CD4-positive, alpha-beta T cell treated with Interleukin-4 for 1 hour (primary cell): ENCODE measurements around the gene SCGB3A1.

Experiments used
- DNase-seq, 2 donors: peaks; one replicate each; pipeline ENCODE4 v3.0.0-alpha.2; 2020 to 2022

The SCGB3A1 gene

DNA sequence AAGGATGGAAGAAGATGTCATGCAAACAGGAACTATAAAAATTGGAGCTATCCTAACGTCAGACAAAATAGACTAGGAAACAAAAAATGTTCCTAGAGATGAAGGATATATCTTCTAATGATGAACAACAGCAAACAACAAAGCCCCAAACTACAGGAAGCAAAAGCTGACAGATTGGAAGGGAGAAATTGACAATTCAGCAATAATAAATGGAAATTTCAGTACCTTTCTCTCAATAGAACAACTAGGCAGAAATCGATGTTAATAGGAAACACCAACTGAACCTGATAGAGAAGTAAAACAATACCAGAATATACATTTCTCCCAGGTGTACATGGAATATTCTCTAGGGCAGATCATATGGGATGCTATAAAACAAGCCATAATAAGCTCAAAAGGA, 7.6 kb downstream of the SCGB3A1 start:
- DNase-seq: no peak

DNA sequence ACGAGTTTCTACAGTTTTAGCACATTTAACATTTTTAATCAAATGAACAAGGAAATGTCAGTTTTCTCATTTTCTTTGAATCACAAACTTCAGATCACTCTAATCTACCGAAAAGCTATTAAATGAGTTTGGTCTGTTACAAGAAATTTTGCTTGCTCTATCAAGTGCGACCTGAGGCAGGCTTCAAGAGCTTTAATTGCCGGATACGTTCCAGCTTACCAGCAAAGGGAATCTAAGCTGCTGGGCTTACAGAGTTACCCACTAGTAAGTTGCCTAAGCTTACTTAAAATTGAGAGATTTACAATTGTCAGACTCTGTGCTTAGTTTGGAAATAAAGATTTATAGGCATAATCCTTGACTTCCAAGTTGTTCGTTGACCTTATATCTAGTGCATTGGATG, 10.6 kb downstream of the SCGB3A1 start:
- DNase-seq: no peak

GRCh38 chr5:180575571-180575970, 15.7 kb downstream of the SCGB3A1 start:
- no peak for DNase-seq

- DNase-seq: no peak
Measured at GRCh38 chr5:180568914-180569313, 22.4 kb downstream of the SCGB3A1 start.

DNA sequence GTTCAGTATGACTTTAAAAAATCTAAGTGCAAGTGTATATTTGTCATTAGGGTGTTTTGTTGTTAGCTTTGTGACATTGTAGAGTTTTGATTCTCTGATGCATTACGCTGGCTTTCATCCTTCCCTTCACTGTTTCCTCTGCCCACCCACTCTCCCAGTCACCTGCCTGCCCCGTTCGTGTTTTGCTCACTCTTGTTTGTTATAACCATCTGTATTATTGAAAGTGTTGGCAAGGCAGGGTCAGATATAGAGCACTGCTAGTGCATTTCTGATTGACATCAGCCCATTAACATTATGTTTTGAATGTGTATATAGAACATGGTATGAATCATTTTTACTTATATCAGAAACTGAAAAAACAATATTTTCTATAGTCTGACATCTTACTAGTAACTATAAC, 27.3 kb downstream of the SCGB3A1 start:
- no peak for DNase-seq

- no peak for DNase-seq
Measured at GRCh38 chr5:180558232-180558631, 33.1 kb downstream of the SCGB3A1 start.

DNA sequence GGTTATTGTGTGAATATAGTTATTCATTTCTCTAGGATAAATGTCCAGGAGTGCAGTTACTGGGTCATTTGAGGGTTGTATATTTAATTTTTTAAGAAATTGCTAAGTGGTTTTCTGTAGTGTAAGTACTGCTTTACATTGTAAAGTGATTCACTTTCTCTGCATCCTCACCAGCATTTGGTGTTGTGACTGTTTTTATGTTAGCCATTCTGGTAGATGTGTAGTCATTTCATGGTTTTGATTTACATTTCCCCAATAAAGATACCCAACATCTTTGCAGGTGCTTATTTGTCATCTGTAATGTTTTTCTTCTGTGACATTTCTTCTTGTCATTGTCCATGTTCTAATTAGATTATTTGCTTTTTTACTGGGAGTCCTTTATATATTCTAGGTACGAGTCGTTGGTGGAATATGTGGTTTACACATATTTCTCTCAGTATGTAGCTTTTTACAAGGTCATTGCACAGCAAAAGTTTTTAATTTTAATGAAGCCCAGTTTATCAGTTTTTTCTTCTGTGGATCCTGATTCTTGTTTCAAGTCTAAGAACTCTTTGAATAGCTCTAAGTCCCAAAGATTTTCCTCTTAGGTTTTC, 34.0 kb downstream of the SCGB3A1 start:
- DNase-seq: no peak

DNA sequence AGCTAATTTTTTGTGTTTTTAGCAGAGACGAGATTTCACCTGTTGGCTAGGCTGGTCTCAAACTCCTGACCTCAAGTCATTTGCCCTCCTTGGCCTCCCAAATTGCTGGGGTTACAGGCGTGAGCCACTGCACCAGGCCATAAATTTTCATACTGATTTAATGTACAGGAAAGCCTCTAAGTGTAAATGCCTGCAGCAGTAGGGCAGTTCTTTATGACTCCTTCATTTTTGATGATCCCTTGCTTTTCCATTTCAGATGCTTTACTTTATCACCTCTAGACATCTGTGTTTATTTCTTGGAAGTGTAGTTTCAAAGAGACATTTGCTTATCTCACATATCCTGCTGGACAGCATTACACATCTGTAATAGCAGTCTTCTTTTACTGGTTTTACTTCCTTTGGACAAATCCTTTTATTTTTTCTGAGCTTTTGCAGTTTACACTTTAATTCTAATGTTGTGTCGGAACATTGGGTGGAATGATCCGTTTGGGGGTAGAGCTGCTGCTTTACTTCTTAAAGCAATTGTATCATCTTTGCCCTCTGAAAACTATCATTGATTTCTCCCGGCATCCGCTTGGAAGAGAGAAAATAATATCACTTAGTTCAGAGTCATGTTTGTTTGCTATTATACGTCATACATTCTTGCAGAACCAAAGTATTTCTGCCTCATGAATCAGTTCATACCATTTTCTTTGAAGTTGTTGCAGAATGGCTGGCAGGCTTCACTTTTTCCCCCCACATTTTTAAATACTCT, 36.0 kb downstream of the SCGB3A1 start:
- no peak for DNase-seq

- DNase-seq: no peak
Measured at GRCh38 chr5:180553530-180553929, 37.8 kb downstream of the SCGB3A1 start.

GRCh38 chr5:180548563-180548962, 42.7 kb downstream of the SCGB3A1 start:
- no peak for DNase-seq

DNA sequence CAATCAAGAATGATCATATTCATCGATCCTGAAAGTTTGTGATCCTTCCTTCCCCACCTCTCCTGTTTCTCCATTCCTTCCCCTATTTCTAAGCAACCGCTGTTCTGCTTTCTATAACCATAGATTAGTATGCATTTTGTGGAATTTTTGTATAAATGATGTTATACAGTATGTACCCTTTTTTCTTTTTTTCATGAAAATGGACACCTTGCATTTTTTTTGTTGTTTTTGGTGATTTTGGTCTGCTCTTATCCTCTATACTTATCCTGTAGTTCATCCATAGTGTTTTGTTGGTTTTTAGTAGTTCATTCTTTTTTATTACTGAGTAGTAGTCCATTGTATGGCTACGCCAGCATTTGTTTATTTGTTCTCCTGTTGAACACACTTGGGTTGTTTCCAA, 46.1 kb downstream of the SCGB3A1 start:
- DNase-seq: no peak

- DNase-seq: no peak
Measured at GRCh38 chr5:180541710-180542109, 49.6 kb downstream of the SCGB3A1 start.
